ENCODE measurements around the gene CTSH. TPM values are rescaled to one million over a fixed set of nuclear protein-coding genes. Genes with fewer than 3 reads are reported as not detected.
"Not testable (repeated sequence)": the region's sequence is repeated elsewhere in the genome, so short reads cannot be mapped to it uniquely, and the experiment has no call there.

CTSH gene
- total RNA-seq, 2 donors from 2014 or later, result 34.4 to 58.5 TPM

DNA sequence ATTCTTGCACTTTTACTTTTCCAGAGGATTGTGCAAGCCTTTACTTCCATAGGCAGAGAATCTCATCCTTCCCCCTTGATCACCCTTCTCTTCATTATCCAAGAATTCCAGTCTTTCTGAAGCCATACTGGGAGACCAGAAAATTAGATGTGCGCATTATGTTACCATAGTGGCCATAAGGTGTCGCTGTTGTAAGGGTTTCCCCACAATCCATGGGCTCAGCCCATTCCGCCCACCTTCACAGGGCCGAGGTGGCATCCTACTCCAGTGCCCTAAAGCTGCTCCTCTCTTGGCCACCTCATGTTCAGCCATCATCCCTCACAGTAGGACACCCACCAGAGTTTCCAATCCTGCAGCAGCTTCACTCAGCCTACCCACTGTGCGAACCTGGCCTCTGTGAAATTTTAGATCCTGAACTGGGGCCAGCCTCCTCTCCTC, 35.0 kb downstream of the CTSH start:
- H3K9ac ChIP-seq (ENCODE audit: low read depth in 2 of 2, low read length in 2 of 2), result no peak overlapping the region
- H3K4me1 ChIP-seq, result no peaks in the 10 kb centered on the region
- H3K27me3 ChIP-seq, result no peaks in the 10 kb centered on the region

DNA sequence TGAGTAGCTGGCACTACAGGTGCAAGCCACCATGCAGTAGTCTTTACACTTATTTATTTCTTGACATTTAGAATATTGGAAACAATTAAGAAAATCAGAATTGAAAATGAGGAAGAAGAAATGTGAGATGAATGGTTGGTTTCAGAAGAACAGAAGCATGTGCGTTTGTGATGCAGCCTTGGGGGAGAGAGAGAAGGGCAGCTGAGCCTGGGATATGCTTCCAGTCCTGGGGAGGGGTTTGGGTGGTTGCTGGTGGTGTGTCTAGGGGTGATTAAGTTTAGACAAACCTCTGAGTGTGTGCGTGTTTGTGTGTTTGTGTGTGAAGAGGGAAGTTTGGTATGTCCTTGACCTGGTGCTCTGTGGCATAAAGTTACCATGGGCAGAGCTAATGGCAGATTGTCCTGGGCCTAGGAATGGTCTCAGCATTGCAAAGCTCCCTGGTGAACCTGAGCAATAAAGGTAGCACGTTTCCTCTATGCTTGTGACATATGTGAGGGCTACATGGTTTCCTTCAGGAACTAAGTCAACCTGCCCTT, 35.6 kb downstream of the CTSH start:
- intact Hi-C loops (cut with DNase I), result no loop called here
- Histone ChIP-seq H3K27ac (no peak overlapping the region), H3K4me3 (no peak overlapping the region), H3K4me1 (no peaks in the 10 kb centered on the region), H3K36me3 (peaks cover 9% of the 10 kb centered on the region), H3K9ac (ENCODE audit: low read depth in 2 of 2, low read length in 2 of 2) (no peak overlapping the region), H3K9me3 (no peaks in the 10 kb centered on the region), H3K27me3 (no peaks in the 10 kb centered on the region)
- DNase-seq, result no peak
- TF ChIP-seq, protein P1, sequence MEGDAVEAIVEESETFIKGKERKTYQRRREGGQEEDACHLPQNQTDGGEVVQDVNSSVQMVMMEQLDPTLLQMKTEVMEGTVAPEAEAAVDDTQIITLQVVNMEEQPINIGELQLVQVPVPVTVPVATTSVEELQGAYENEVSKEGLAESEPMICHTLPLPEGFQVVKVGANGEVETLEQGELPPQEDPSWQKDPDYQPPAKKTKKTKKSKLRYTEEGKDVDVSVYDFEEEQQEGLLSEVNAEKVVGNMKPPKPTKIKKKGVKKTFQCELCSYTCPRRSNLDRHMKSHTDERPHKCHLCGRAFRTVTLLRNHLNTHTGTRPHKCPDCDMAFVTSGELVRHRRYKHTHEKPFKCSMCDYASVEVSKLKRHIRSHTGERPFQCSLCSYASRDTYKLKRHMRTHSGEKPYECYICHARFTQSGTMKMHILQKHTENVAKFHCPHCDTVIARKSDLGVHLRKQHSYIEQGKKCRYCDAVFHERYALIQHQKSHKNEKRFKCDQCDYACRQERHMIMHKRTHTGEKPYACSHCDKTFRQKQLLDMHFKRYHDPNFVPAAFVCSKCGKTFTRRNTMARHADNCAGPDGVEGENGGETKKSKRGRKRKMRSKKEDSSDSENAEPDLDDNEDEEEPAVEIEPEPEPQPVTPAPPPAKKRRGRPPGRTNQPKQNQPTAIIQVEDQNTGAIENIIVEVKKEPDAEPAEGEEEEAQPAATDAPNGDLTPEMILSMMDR (IDR thresholded peaks at IDR 0.05), result no peak

More for the DNA sequence above, 35.0 kb downstream of the CTSH start:
- peak; percentile 48 for DNase-seq
- TF ChIP-seq, protein P1 (IDR thresholded peaks at IDR 0.05), result peak; percentile 49
- Histone ChIP-seq H3K27ac (no peak overlapping the region), H3K4me3 (no peak overlapping the region), H3K9me3 (no peaks in the 10 kb centered on the region), H3K36me3 (peaks cover 9% of the 10 kb centered on the region)
- intact Hi-C loops (cut with DNase I), result loop anchor here (5.0 kb wide), 2 partner anchors 72 to 272 kb away; no protein-coding TSS in a partner anchor

DNA sequence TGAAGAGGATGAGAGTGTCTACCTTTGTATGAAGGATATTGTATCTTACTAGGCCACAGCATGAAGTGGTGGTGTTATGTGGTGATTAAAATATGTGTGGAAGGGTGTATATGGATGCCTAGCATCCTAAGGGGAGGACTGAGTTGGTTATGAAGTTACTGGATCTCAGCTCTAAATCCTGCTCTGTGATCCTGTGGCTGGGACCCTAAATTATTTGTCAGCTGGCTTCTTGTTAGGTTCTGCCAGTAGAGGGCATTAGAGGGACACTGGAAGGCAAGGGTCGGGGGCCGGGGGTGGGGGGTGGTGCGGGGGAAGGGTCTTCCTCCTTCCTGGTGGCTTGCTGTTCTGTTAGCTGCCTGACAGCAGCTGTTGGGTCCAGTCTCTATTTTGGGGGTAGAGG, 37.3 kb downstream of the CTSH start:
- Histone ChIP-seq H3K27ac (no peak overlapping the region), H3K36me3 (peaks cover 9% of the 10 kb centered on the region), H3K4me3 (no peak overlapping the region), H3K27me3 (no peaks in the 10 kb centered on the region), H3K4me1 (no peaks in the 10 kb centered on the region), H3K9me3 (no peaks in the 10 kb centered on the region), H3K9ac (ENCODE audit: low read depth in 2 of 2, low read length in 2 of 2) (no peak overlapping the region)
- DNase-seq, result no peak
- intact Hi-C loops (cut with DNase I), result no loop called here
- TF ChIP-seq, protein P1 (IDR thresholded peaks at IDR 0.05), result no peak

DNA sequence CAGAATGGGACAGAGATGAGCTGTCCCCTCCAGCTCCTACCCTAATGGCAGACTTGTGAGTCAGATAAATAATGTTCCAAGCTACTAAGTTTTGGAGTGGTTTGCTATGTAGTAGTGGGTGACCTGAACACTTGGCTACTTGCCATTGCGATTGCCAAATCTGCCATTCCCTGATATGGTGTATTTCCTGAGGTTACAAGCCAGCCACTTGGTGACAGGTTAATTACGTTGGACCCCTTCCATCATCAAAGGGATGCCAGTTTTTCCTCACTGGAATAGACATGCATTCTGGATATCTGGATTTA, 38.6 kb downstream of the CTSH start:
- peaks cover 15% of the 10 kb centered on the region for H3K36me3 ChIP-seq
- no peak for DNase-seq
- H3K9ac ChIP-seq (ENCODE audit: low read depth in 2 of 2, low read length in 2 of 2), result no peak overlapping the region
- no peaks in the 10 kb centered on the region for H3K9me3 ChIP-seq
- H3K27ac ChIP-seq, result peak overlapping the region; percentile 22
- H3K27me3 ChIP-seq, result no peaks in the 10 kb centered on the region
- H3K4me1 ChIP-seq, result no peaks in the 10 kb centered on the region
- H3K4me3 ChIP-seq, result no peak overlapping the region
- TF ChIP-seq, protein P1 (IDR thresholded peaks at IDR 0.05), result no peak
- intact Hi-C loops (cut with DNase I), result no loop called here

DNA sequence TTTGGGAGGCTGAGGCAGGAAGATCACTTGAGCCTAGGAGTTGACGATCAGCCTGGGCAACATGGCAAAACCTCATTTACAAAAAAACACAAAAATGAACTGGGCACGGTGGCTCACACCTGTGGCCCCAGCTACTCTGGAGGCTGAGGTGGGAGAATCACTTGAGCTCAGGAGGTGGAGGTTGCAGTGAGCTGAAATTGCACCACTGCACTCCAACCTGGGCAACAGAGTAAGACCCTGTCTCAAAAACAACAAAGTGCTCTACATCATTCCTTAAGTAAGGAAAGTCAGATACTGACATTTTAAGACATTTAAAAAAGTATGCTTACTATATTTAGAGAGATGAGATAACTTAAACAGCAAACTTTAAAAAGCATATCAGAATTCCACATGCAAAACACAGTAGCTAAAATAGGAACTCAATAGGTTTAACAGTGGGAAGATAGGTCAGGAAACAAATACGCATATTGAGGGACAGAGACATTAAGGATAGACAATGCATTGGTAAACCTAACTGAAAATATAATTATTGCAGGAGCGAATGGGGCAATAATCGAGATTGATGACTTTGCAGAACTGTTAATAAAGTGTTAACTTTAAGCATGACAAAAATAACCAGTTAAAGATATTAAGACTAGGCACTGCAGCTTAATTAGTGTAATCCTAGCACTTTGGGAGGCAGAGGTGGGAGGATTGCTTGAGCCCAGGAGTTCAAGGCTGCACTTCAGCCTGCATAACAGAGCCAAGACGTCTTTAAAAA, 40.1 kb downstream of the CTSH start:
- H3K4me3 ChIP-seq, result no peak overlapping the region
- no peak overlapping the region for H3K27ac ChIP-seq
- no peak for DNase-seq
- intact Hi-C loops (cut with DNase I), result no loop called here
- H3K4me1 ChIP-seq, result no peaks in the 10 kb centered on the region
- peaks cover 21% of the 10 kb centered on the region for H3K36me3 ChIP-seq
- H3K9ac ChIP-seq (ENCODE audit: low read depth in 2 of 2, low read length in 2 of 2), result no peak overlapping the region
- H3K9me3 ChIP-seq, result no peaks in the 10 kb centered on the region
- no peaks in the 10 kb centered on the region for H3K27me3 ChIP-seq
- TF ChIP-seq, protein P1 (IDR thresholded peaks at IDR 0.05), result no peak

DNA sequence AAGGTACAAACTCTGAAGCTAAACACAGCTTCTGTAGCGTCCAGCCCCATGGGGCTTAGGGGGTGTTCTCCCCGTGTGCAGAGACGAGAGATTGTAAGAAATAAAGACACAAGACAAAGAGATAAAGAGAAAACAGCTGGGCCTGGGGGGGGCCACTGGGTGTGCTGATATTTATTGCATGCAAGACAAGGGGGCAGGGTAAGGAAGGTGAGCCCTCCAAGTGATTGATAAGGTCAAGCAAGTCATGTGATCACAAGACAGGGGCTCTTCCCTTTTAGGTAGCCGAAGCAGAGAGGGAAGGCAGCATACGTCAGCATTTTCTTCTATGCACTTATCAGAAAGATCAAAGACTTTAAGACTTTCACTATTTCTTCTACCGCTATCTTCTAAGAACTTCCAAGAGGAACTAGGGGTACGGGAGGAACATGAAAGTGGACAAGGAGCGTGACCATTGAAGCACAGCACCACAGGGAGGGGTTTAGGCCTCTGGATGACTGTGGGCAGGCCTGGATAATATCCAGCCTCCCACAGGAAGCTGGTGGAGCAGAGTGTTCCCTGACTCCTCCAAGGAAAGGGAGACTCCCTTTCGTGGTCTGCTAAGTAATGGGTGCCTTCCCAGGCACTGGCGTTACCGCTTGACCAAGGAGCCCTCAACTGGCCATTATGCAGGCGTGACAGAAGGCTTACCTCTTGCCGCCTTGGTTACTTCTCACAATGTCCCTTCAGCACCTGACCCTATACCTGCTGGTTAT, 42.4 kb downstream of the CTSH start:
- H3K36me3 ChIP-seq, result peaks cover 16% of the 10 kb centered on the region
- H3K9ac ChIP-seq (ENCODE audit: low read depth in 2 of 2, low read length in 2 of 2); H3K27ac ChIP-seq; DNase-seq; H3K9me3 ChIP-seq; H3K27me3 ChIP-seq; H3K4me3 ChIP-seq; H3K4me1 ChIP-seq; intact Hi-C loops (cut with DNase I): not testable (repeated sequence)

DNA sequence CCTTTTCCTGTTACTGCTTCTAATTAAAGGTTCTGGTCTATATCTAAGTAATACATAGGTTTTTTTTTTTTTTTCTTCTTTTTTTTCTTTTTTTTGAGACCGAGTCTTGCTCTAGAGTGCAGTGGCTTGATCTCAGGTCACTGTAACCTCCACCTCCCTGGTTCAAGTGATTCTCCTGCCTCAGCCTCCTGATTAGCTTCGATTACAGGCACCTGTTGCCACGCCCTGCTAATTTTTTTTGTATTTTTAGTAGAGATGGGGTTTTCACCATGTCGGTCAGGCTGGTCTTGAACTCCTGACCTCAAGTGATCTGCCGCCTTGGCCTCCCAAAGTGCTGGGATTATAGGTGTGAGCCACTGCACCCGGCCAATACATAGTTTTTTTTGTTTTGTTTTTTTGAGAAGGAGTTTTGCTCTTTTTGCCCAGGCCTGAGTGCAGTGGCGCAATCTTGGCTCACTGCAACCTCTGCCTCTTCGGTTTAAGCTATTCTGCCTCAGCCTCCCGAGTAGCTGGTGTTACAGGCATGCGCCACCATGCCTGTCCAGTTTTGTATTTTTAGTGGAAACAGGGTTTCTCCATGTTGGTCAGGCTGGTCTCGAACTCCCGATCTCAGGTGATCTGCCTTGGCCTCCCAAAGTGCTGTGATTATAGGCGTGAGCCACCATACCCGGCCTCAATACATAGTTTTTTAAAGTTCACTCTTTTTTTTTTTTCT, 43.9 kb downstream of the CTSH start:
- H3K4me1 ChIP-seq; H3K27me3 ChIP-seq; H3K9me3 ChIP-seq; H3K4me3 ChIP-seq; H3K27ac ChIP-seq; intact Hi-C loops (cut with DNase I); DNase-seq; H3K9ac ChIP-seq (ENCODE audit: low read depth in 2 of 2, low read length in 2 of 2): not testable (repeated sequence)
- H3K36me3 ChIP-seq, result peaks cover 21% of the 10 kb centered on the region

Data from colonic mucosa (tissue), 4 donors.